ENCODE measurements around the gene SH2D5.
"Not testable (repeated sequence)": the region's sequence is repeated elsewhere in the genome, so short reads cannot be mapped to it uniquely, and the experiment has no call there.

SH2D5 gene

GRCh38 chr1:20696397-20697333, 35.8 kb downstream of the SH2D5 start:
- DNase-seq (ENCODE audit: low read depth in 4 of 4, low spot score in 1 of 4), result peak; percentile 51 to 64 (median 54)

- no peak for DNase-seq (ENCODE audit: low read depth in 4 of 4, low spot score in 1 of 4)
Measured at GRCh38 chr1:20695515-20695914, 37.0 kb downstream of the SH2D5 start.

GRCh38 chr1:20693623-20694022, 38.9 kb downstream of the SH2D5 start:
- no peak for DNase-seq (ENCODE audit: low read depth in 4 of 4, low spot score in 1 of 4)

- no peak for DNase-seq (ENCODE audit: low read depth in 4 of 4, low spot score in 1 of 4)
Measured at GRCh38 chr1:20691872-20692271, 40.6 kb downstream of the SH2D5 start.

GRCh38 chr1:20689645-20690056, 42.9 kb downstream of the SH2D5 start:
- no peak for DNase-seq (ENCODE audit: low read depth in 4 of 4, low spot score in 1 of 4)

GRCh38 chr1:20686883-20687725, 45.4 kb downstream of the SH2D5 start:
- DNase-seq (ENCODE audit: low read depth in 4 of 4, low spot score in 1 of 4), result no peak

- no peak for DNase-seq (ENCODE audit: low read depth in 4 of 4, low spot score in 1 of 4)
Measured at GRCh38 chr1:20685741-20686140, 46.8 kb downstream of the SH2D5 start.

- no peak for DNase-seq (ENCODE audit: low read depth in 4 of 4, low spot score in 1 of 4)
Measured at GRCh38 chr1:20685099-20685662, 47.3 kb downstream of the SH2D5 start.

GRCh38 chr1:20684651-20685050, 47.9 kb downstream of the SH2D5 start:
- DNase-seq (ENCODE audit: low read depth in 4 of 4, low spot score in 1 of 4), result no peak

- no peak for DNase-seq (ENCODE audit: low read depth in 4 of 4, low spot score in 1 of 4)
Measured at GRCh38 chr1:20684050-20684620, 48.4 kb downstream of the SH2D5 start.

- DNase-seq (ENCODE audit: low read depth in 4 of 4, low spot score in 1 of 4), result no peak
Measured at GRCh38 chr1:20683614-20684013, 48.9 kb downstream of the SH2D5 start.

GRCh38 chr1:20682571-20683236, 49.8 kb downstream of the SH2D5 start:
- no peak for DNase-seq (ENCODE audit: low read depth in 4 of 4, low spot score in 1 of 4)

- DNase-seq (ENCODE audit: low read depth in 4 of 4, low spot score in 1 of 4), result no peak
Measured at GRCh38 chr1:20681999-20682398, 50.5 kb downstream of the SH2D5 start.

- DNase-seq (ENCODE audit: low read depth in 4 of 4, low spot score in 1 of 4), result no peak
Measured at GRCh38 chr1:20680269-20680668, 52.2 kb downstream of the SH2D5 start.

GRCh38 chr1:20678599-20678998, 53.9 kb downstream of the SH2D5 start:
- no peak for DNase-seq (ENCODE audit: low read depth in 4 of 4, low spot score in 1 of 4)

GRCh38 chr1:20673626-20674025, 58.9 kb downstream of the SH2D5 start:
- DNase-seq (ENCODE audit: low read depth in 4 of 4, low spot score in 1 of 4), result not testable (repeated sequence)

GRCh38 chr1:20672265-20672632, 60.3 kb downstream of the SH2D5 start:
- no peak for DNase-seq (ENCODE audit: low read depth in 4 of 4, low spot score in 1 of 4)

GRCh38 chr1:20670936-20671335, 61.6 kb downstream of the SH2D5 start:
- DNase-seq (ENCODE audit: low read depth in 4 of 4, low spot score in 1 of 4), result no peak

Data from stimulated activated CD4-positive, alpha-beta T cell treated with anti-CD3 and anti-CD28 coated beads, Interleukin-1b, Interleukin-23, amount 100 ng/mL, for 24 hours (primary cell).